C4-2B (cell line): Measurements from ENCODE around the gene ZNF506.
"Not testable (repeated sequence)": the region's sequence is repeated elsewhere in the genome, so short reads cannot be mapped to it uniquely, and the experiment has no call there.

Experiments
- CTCF ChIP-seq: fragments of 450-650 bp; conservative IDR thresholded peaks from 2 replicates; pipeline ENCODE4 v1.5.1; 2017; ENCODE audit warnings: mild to moderate bottlenecking
- ZFX ChIP-seq: fragments of 450-650 bp; IDR thresholded peaks from 2 replicates; pipeline ENCODE4 v1.6.1; 2017

DNA sequence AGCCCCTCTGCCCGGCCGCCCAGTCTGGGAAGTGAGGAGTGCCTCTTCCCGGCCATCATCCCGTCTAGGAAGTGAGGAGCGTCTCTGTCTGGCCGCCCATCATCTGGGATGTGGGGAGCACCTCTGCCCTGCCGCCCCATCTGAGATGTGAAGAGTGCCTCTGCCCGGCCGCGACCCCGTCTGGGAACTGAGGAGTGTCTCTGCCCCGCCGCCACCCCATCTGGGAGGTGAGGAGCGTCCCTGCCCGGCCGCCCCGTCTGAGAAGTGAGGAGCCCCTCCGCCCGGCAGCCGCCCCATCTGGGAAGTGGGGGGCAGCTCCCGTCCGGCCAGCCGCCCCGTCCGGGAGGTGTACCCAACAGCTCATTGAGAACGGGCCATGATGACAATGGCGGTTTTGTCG lies 51.6 kb downstream of the ZNF506 start:
- not testable (repeated sequence) for TF ChIP-seq ZFX, CTCF
